SK-N-SH (cell line): ENCODE results near the gene ITGAE. TPM values are rescaled to one million over a fixed set of nuclear protein-coding genes. Genes with fewer than 3 reads are reported as not detected.

Experiments
- CTCF ChIA-PET: fragments of 300-600, 350-600 bp; formaldehyde crosslinking; extraction: SDS; loops from one replicate; lab custom pipeline; 2021; lab: Yijun Ruan, JAX
- POLR2A ChIA-PET: fragments of 350-600 bp; sonication (Branson Sonifier 250); formaldehyde crosslinking; extraction: SDS; loops from one replicate; lab custom pipeline; 2020; ENCODE audit warnings: antibody characterized with exemption, inconsistent platforms; lab: Yijun Ruan, JAX
- DNase-seq: peaks from one replicate; pipeline ENCODE4 v3.0.0; 2012
- H2AFZ ChIP-seq: fragments of 200-600 bp; sonication (generic); 2 replicates; pipeline ENCODE4 v1.8.1; 2016; ENCODE audit warnings: antibody characterized with exemption, mild to moderate bottlenecking, low read depth
- H3F3A ChIP-seq: fragments of 200-600 bp; sonication (generic); replicated peaks from 2 replicates; pipeline ENCODE3; 2016; ENCODE audit warnings: antibody characterized with exemption, mild to moderate bottlenecking; ENCODE audit not compliant: insufficient read depth
- H3K27ac ChIP-seq, 2 experiments: fragments of 200-500 bp in 1 of 2; fragments of 200-600 bp in 1 of 2; sonication (Bioruptor generic) in 1 of 2; sonication (generic), shearing (Covaris generic) in 1 of 2; 2 replicates each; pipeline versions ENCODE4 v1.5.1 to v1.6.1; 2014 to 2016; ENCODE audit warnings: low read depth in 2 of 2, inconsistent platforms in 1 of 2, low read length in 1 of 2, mild to moderate bottlenecking in 1 of 2, mixed read lengths in 1 of 2
- H3K27me3 ChIP-seq: fragments of 200-600 bp; sonication (generic), shearing (Covaris generic); 2 replicates; pipeline ENCODE4 v1.6.1; 2016; ENCODE audit warnings: mixed run types; ENCODE audit not compliant: insufficient read depth
- H3K36me3 ChIP-seq, 2 experiments: fragments of 200-500 bp in 1 of 2; fragments of 200-600 bp in 1 of 2; sonication (Bioruptor generic) in 1 of 2; sonication (generic) in 1 of 2; replicated peaks in 1 of 2; 2 replicates each; pipeline versions ENCODE3 to v1.5.1; 2014 to 2016; ENCODE audit warnings: low read length in 1 of 2, mild to moderate bottlenecking in 1 of 2; ENCODE audit not compliant: insufficient read depth in 2 of 2, control insufficient read depth in 1 of 2
- H3K4me1 ChIP-seq, 2 experiments: fragments of 200-500 bp in 1 of 2; fragments of 200-600 bp in 1 of 2; sonication (Bioruptor generic) in 1 of 2; sonication (generic), shearing (Covaris generic) in 1 of 2; 2 replicates each; pipeline versions ENCODE4 v1.5.1 to v1.6.1; 2014 to 2016; ENCODE audit warnings: low read depth in 1 of 2, low read length in 1 of 2, mixed run types in 1 of 2; ENCODE audit not compliant: insufficient read depth in 2 of 2, control insufficient read depth in 1 of 2
- H3K4me2 ChIP-seq: fragments of 200-600 bp; sonication (generic), shearing (Covaris generic); 2 replicates; pipeline ENCODE4 v1.6.1; 2017; ENCODE audit warnings: mixed run types
- H3K4me3 ChIP-seq, 2 experiments: fragments of 200-500 bp in 1 of 2; fragments of 200-600 bp in 1 of 2; sonication (Bioruptor generic) in 1 of 2; sonication (generic), shearing (Covaris generic) in 1 of 2; 2 replicates each; pipeline versions ENCODE4 v1.5.1 to v1.8.1; 2014 to 2016; ENCODE audit warnings: low read depth in 2 of 2, inconsistent platforms in 1 of 2, low read length in 1 of 2, mild to moderate bottlenecking in 1 of 2, mixed read lengths in 1 of 2, moderate library complexity in 1 of 2
- H3K79me2 ChIP-seq: fragments of 200-600 bp; sonication (generic); 2 replicates; pipeline ENCODE4 v1.8.1; 2017; ENCODE audit warnings: mild to moderate bottlenecking; ENCODE audit not compliant: insufficient read depth
- H3K9ac ChIP-seq: fragments of 200-600 bp; sonication (generic); 2 replicates; pipeline ENCODE4 v1.6.1; 2017; ENCODE audit warnings: mixed run types
- H3K9me2 ChIP-seq: fragments of 200-600 bp; sonication (generic); 2 replicates; pipeline ENCODE4 v1.6.1; 2017; ENCODE audit warnings: mixed run types
- H3K9me3 ChIP-seq: fragments of 200-600 bp; sonication (generic); 2 replicates; pipeline ENCODE4 v1.6.1; 2017; ENCODE audit warnings: mixed run types, mild to moderate bottlenecking, moderate library complexity
- H4K20me1 ChIP-seq: fragments of 200-600 bp; sonication (generic); 2 replicates; pipeline ENCODE4 v1.6.1; 2017; ENCODE audit warnings: mild to moderate bottlenecking, mixed run types; ENCODE audit not compliant: insufficient read depth
- CTCF ChIP-seq: fragments of 200-600 bp; sonication (generic); IDR thresholded peaks from 2 replicates; pipeline ENCODE4 v1.6.1; 2017; ENCODE audit warnings: antibody characterized with exemption, mild to moderate bottlenecking, moderate library complexity
- EP300 ChIP-seq, 2 experiments: IDR thresholded peaks; 2 replicates each; pipeline versions ENCODE4 v1.4.0 to v1.6.1; 2012; ENCODE audit warnings: borderline replicate concordance in 1 of 2, low read depth in 1 of 2, low read length in 1 of 2
- EZH2phosphoT487 ChIP-seq: fragments of 200-600 bp; sonication (generic); IDR thresholded peaks from 2 replicates; pipeline ENCODE4 v1.6.1; 2017; ENCODE audit warnings: low read depth, mixed run types, mild to moderate bottlenecking, antibody characterized with exemption, moderate library complexity, borderline replicate concordance
- FOXJ3 ChIP-seq: sonication (generic); formaldehyde crosslinking; IDR thresholded peaks from 2 replicates; pipeline ENCODE4 v1.5.1; 2020; ENCODE audit warnings: mild to moderate bottlenecking, missing genetic modification reagents
- FOXM1 ChIP-seq: IDR thresholded peaks from 2 replicates; pipeline ENCODE4 v1.4.0; 2012; ENCODE audit warnings: low read depth, mild to moderate bottlenecking
- GABPA ChIP-seq: IDR thresholded peaks from 2 replicates; pipeline ENCODE4 v1.4.0; 2012; ENCODE audit warnings: low read depth, mild to moderate bottlenecking
- GATA2 ChIP-seq: sonication (generic); formaldehyde crosslinking; IDR thresholded peaks from 2 replicates; pipeline ENCODE4 v1.5.0; 2020; ENCODE audit warnings: mild to moderate bottlenecking, missing genetic modification reagents
- IRF3 ChIP-seq: fragments of 150-350 bp; IDR thresholded peaks from 2 replicates; pipeline ENCODE4 v1.6.1; 2016; ENCODE audit warnings: mild to moderate bottlenecking, low read depth, low read length
- MAX ChIP-seq: IDR thresholded peaks from 2 replicates; pipeline ENCODE4 v1.4.0; 2012; ENCODE audit warnings: low read depth
- NRF1 ChIP-seq: IDR thresholded peaks from 2 replicates; pipeline ENCODE4 v1.6.1; 2012; ENCODE audit warnings: low read depth, mild to moderate bottlenecking, low read length
- PBX3 ChIP-seq: IDR thresholded peaks from 2 replicates; pipeline ENCODE4; 2012
- POLR2AphosphoS5 ChIP-seq: IDR thresholded peaks from 2 replicates; pipeline ENCODE4 v1.6.1; 2012; ENCODE audit warnings: low read depth, low read length
- REST ChIP-seq: IDR thresholded peaks from 2 replicates; pipeline ENCODE4 v1.6.1; 2012; ENCODE audit warnings: mild to moderate bottlenecking, low read depth, low read length, moderate library complexity
- RFX5 ChIP-seq: IDR thresholded peaks from 2 replicates; pipeline ENCODE4 v1.6.1; 2012; ENCODE audit warnings: mild to moderate bottlenecking, improper control_type of control experiment, low read length
- SIN3A ChIP-seq: IDR thresholded peaks from 2 replicates; pipeline ENCODE4 v1.6.1; 2012; ENCODE audit warnings: low read depth, mild to moderate bottlenecking, low read length, moderate library complexity, borderline replicate concordance
- TCF12 ChIP-seq: IDR thresholded peaks from 2 replicates; pipeline ENCODE4 v1.4.0; 2012
- TEAD4 ChIP-seq: IDR thresholded peaks from 2 replicates; pipeline ENCODE4 v1.4.0; 2012; ENCODE audit warnings: mild to moderate bottlenecking, borderline replicate concordance; ENCODE audit not compliant: insufficient read depth
- USF1 ChIP-seq: IDR thresholded peaks from 2 replicates; pipeline ENCODE4 v1.4.0; 2012; ENCODE audit warnings: low read depth, borderline replicate concordance
- USF2 ChIP-seq: fragments of 150-350 bp; IDR thresholded peaks from 2 replicates; pipeline ENCODE4 v1.6.1; 2017; ENCODE audit warnings: antibody characterized with exemption, low read length, low read depth, borderline replicate concordance
- YY1 ChIP-seq: IDR thresholded peaks from 2 replicates; pipeline ENCODE4 v1.4.0; 2012; ENCODE audit warnings: low read depth, mild to moderate bottlenecking
- WGBS: methylation state at CpG from one replicate; pipeline ENCODE4 v1.1.6; 2017; ENCODE audit warnings: low lambda C conversion rate; 5-methylcytosine and 5-hydroxymethylcytosine counted together
- polyA plus RNA-seq, 3 experiments: library from polyadenylated mRNA; depleted of rRNA; stranded (reverse); fragments of >200 nt; gene quantifications; 2 replicates each; pipeline ENCODE4 v1.2.3, GENCODE V29; 2012

The ITGAE gene
- polyA plus RNA-seq, 1 of the 3 experiments (the other 2 are of a cell fraction), result 56.7 TPM

DNA sequence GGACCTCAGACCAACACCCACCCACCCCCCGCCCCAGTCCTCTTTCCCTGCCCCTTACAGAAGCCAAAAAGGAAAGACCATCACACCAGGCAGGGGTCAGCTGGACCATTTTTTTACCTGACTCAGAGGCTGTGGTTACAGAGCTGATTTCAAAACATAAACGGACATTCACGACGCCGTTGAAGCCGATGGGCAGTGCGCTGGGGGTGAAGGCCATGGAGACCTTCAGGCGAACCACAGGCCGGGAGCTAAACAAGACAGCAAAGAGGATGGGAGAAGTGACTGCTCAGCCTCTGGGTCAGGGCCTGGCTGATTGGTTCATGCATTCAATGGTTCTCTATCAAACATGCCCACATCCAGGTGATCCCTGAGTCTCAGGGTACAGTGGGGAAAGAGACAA lies 53.2 kb downstream of the ITGAE start:
- CTCF ChIA-PET, result interaction anchor here (0.9 to 2.6 kb wide), 2 partner anchors 10 to 80 kb away, joined by 3 to 17 read pairs; no protein-coding TSS in a partner anchor
- Histone ChIP-seq H3K9ac (no peak overlapping the region), H3K4me2 (no peak overlapping the region), H3K27ac (no peak overlapping the region), H2AFZ (no peak overlapping the region), H3F3A (no peaks in the 10 kb centered on the region), H3K4me1 (no peaks in the 10 kb centered on the region), H4K20me1 (no peaks in the 10 kb centered on the region), H3K9me3 (no peaks in the 10 kb centered on the region), H3K27me3 (no peaks in the 10 kb centered on the region; the same call in 1 of the 2 replicates), H3K79me2 (no peaks in the 10 kb centered on the region), H3K36me3 (no peaks in the 10 kb centered on the region), H3K4me3 (no peak overlapping the region), H3K9me2 (no peaks in the 10 kb centered on the region)
- 90% methylated on average over 9 of the region's 9 CpGs for WGBS
- POLR2A ChIA-PET, result no interaction called here
- DNase-seq, result no peak
- no peak for TF ChIP-seq EZH2phosphoT487
- no peak for TF ChIP-seq USF1
- no peak for TF ChIP-seq TEAD4
- no peak for TF ChIP-seq MAX
- TF ChIP-seq FOXJ3 (CRISPR knock-in tag), result no peak
- no peak for TF ChIP-seq USF2
- no peak for TF ChIP-seq REST
- no peak for TF ChIP-seq GABPA
- no peak for TF ChIP-seq RFX5
- no peak for TF ChIP-seq FOXM1
- no peak for TF ChIP-seq IRF3
- no peak for TF ChIP-seq POLR2AphosphoS5
- TF ChIP-seq EP300 (IDR thresholded peaks at IDR 0.05; ENCODE audit: borderline replicate concordance in 1 of 2, low read depth in 1 of 2, low read length in 1 of 2), result no peak
- no peak for TF ChIP-seq SIN3A
- no peak for TF ChIP-seq TCF12
- no peak for TF ChIP-seq NRF1
- TF ChIP-seq PBX3, result no peak
- no peak for TF ChIP-seq CTCF
- TF ChIP-seq GATA2, result no peak
- TF ChIP-seq YY1, result no peak
